Measurements from ENCODE around the gene UBQLNL.
A peak's percentile ranks its signal among the peaks of the same experiment; 100 is the strongest.

Gene UBQLNL

DNA sequence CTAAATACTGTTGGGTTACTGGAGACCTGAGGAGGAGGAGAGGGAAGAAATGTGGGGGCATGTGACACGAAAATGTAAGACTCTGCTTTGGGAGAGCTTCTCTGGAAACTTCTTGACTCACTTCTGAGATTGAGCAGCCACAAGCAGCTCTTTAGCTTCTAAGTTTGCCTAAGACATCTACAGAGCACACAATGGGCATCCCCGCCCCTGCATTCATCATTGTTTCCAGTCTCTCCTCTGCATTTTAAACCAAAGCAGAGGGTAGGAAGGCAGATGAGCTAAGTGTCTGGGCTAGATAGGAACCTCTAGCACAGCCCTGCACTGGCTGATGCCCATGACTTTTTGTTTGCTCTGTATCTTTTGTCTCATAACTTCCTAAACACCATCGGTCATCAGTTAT, 30.1 kb downstream of the UBQLNL start:
- TF ChIP-seq, protein P1, sequence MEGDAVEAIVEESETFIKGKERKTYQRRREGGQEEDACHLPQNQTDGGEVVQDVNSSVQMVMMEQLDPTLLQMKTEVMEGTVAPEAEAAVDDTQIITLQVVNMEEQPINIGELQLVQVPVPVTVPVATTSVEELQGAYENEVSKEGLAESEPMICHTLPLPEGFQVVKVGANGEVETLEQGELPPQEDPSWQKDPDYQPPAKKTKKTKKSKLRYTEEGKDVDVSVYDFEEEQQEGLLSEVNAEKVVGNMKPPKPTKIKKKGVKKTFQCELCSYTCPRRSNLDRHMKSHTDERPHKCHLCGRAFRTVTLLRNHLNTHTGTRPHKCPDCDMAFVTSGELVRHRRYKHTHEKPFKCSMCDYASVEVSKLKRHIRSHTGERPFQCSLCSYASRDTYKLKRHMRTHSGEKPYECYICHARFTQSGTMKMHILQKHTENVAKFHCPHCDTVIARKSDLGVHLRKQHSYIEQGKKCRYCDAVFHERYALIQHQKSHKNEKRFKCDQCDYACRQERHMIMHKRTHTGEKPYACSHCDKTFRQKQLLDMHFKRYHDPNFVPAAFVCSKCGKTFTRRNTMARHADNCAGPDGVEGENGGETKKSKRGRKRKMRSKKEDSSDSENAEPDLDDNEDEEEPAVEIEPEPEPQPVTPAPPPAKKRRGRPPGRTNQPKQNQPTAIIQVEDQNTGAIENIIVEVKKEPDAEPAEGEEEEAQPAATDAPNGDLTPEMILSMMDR (IDR thresholded peaks at IDR 0.05; ENCODE audit: extremely low read depth, insufficient read depth, missing control alignments) = no peak
- no peak for DNase-seq (ENCODE audit: low spot score)
- in situ Hi-C loops (cut with MboI; ENCODE audit: low pct_unique_long_range_greater_than_20kb, low sequenced_read_pairs, unreplicated experiment) = loop anchor here (25.0 kb wide), 1 partner anchor 326 kb away; the partner anchor contains the start of gene OR52N2

DNA sequence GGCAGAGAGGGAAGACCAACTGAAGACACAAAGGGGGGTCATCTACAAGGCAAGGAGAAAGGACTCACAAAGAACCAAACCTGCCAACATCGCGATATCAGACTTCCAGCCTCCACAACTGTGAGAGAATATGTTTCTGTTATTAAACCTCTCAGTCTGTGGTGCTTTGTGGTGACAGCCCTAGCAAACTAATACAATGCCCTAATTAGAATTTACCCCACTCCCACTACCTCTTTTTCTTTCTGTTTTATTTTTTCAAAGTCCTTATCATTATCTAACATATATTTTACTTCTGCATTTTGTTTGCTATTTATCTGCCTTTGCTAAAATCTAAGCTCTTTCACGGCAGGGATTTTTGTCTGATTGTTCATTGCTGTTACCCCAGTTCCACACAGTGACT, 30.5 kb downstream of the UBQLNL start:
- DNase-seq (ENCODE audit: low spot score) = no peak
- TF ChIP-seq, protein P1 (IDR thresholded peaks at IDR 0.05; ENCODE audit: extremely low read depth, insufficient read depth, missing control alignments) = no peak
- in situ Hi-C loops (cut with MboI; ENCODE audit: low pct_unique_long_range_greater_than_20kb, low sequenced_read_pairs, unreplicated experiment) = loop anchor here (25.0 kb wide), 1 partner anchor 326 kb away; the partner anchor contains the start of gene OR52N2

DNA sequence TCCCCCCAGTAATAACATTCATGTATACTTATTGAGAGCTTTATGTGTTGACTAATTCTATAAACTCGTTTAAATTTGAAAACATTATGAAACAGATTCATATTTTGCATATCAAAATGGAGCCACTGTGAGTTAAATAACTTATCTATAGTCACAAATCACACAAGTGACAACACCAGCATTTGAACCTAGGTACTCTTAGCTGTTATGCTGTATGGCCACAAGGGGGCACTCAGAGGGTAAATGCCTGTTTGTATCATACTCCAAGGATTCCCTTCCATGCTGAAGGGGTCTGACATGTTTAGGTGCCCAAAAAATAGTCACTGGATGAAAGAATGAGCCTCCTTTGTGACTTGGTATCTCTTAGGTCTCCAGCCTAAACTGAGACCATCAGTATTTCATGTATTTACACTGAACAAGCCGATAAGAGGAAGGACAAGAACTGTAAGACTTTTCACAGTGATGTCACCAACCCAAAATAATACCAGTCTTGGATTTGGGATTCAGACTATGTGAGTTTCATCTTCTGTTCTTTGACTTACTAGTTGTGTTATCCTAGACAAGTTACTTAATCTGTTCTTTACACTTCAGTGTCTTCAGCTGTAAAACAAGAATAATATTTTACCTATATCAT, 40.2 kb downstream of the UBQLNL start:
- TF ChIP-seq, protein P1 (IDR thresholded peaks at IDR 0.05; ENCODE audit: extremely low read depth, insufficient read depth, missing control alignments) = peak; percentile 79
- peak; percentile 72 for DNase-seq (ENCODE audit: low spot score)
- in situ Hi-C loops (cut with MboI; ENCODE audit: low pct_unique_long_range_greater_than_20kb, low sequenced_read_pairs, unreplicated experiment) = loop anchor here (25.0 kb wide), 1 partner anchor 336 kb away; the partner anchor contains the start of gene OR52N2

DNA sequence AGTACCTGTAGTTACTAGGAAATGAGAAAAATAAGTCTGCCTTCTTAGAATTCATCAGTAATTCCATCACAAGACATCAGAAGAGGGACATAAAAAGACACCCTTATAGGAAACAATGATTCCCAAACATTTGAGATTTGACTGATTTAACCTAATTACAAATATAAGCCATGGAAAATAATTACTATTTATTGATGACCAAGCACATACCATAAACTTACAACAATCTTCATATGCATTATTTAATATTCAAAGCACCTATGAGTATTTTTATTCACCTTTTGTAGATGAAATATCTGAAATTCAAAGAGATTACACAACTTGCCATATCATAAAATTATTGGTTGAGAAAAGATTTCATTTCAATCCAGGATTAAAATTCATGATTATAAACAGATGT, 42.6 kb downstream of the UBQLNL start:
- TF ChIP-seq, protein P1 (IDR thresholded peaks at IDR 0.05; ENCODE audit: extremely low read depth, insufficient read depth, missing control alignments) = no peak
- in situ Hi-C loops (cut with MboI; ENCODE audit: low pct_unique_long_range_greater_than_20kb, low sequenced_read_pairs, unreplicated experiment) = no loop called here
- no peak for DNase-seq (ENCODE audit: low spot score)

DNA sequence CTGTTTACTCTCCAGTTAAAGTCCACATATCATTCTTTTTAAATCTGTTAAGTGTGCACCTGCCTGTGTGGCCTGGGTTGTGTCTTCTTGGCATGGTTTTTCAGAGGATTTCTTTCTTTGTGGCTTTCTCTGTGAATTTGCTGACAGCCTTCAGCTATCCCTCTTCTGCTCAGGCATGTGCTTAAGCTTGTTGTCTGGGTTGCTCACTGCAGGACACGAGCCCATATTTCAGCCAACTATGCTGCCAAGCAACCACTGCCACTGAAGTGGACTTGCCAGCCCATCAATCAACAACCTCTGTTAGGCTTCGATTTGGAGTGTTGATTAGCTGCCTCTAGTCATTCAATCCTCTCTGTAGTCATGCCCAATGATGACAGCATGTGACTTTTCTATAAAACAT, 49.0 kb downstream of the UBQLNL start:
- no peak for DNase-seq (ENCODE audit: low spot score)
- TF ChIP-seq, protein P1 (IDR thresholded peaks at IDR 0.05; ENCODE audit: extremely low read depth, insufficient read depth, missing control alignments) = no peak
- in situ Hi-C loops (cut with MboI; ENCODE audit: low pct_unique_long_range_greater_than_20kb, low sequenced_read_pairs, unreplicated experiment) = no loop called here
